Activated CD8-positive, alpha-beta T cell treated with anti-CD3 and anti-CD28 coated beads, Interleukin-2, amount 10 ng/mL, durations not matched to agents 7 days and 5 days (primary cell): ENCODE measurements around the gene ENAM. TPM values are rescaled to one million over a fixed set of nuclear protein-coding genes. Genes with fewer than 3 reads are reported as not detected.
A peak's percentile ranks its signal among the peaks of the same experiment; 100 is the strongest.
"Not testable (repeated sequence)": the region's sequence is repeated elsewhere in the genome, so short reads cannot be mapped to it uniquely, and the experiment has no call there.

ENCODE experiments used
- ATAC-seq: fragments of 150-1000 bp; cut with Tn5 transposase; one replicate; pipeline ENCODE4 v1.10.0; 2021; ENCODE audit warnings: moderate library complexity
- CTCF ChIA-PET: fragments of 350-600 bp; sonication (Branson Sonifier 250); formaldehyde crosslinking; loops from one replicate; lab custom pipeline; 2021; ENCODE audit warnings: antibody characterized with exemption; lab: Charles Lee
- POLR2A ChIA-PET: fragments of 350-600 bp; sonication (Branson Sonifier 250); formaldehyde crosslinking; loops from one replicate; lab custom pipeline; 2021; ENCODE audit warnings: antibody characterized with exemption; lab: Charles Lee
- DNase-seq: peaks from one replicate; pipeline ENCODE4 v3.0.0-alpha.2; 2020
- H3K27ac Mint-ChIP-seq: one replicate; pipeline ENCODE4 v1.8.0; 2021; ENCODE audit warnings: mild to moderate bottlenecking, mixed read lengths
- H3K27me3 Mint-ChIP-seq: one replicate; pipeline ENCODE4 v1.8.0; 2021; ENCODE audit warnings: low read depth, mixed read lengths
- H3K36me3 Mint-ChIP-seq: one replicate; pipeline ENCODE4 v1.8.0; 2021; ENCODE audit warnings: low read depth, mixed read lengths
- H3K4me1 Mint-ChIP-seq: one replicate; pipeline ENCODE4 v1.8.0; 2021; ENCODE audit warnings: low read depth, mixed read lengths
- H3K4me3 Mint-ChIP-seq: one replicate; pipeline ENCODE4 v1.8.0; 2021; ENCODE audit warnings: mild to moderate bottlenecking, mixed read lengths
- H3K9me3 Mint-ChIP-seq: one replicate; pipeline ENCODE4 v1.8.0; 2022; ENCODE audit warnings: mixed read lengths; ENCODE audit not compliant: insufficient read depth
- total RNA-seq, 2 experiments: library from RNA; stranded (reverse); gene quantifications; one replicate each; pipeline ENCODE4 v1.2.3, GENCODE V29; 2021

ENAM gene
- total RNA-seq, 2 experiments from 2014 or later, result not detected

GRCh38 chr4:70681704-70682103, 53.2 kb downstream of the ENAM start:
- ChIA-PET POLR2A (no interaction called here), CTCF (interaction anchor here (0.7 to 1.9 kb wide), 4 partner anchors 30 to 325 kb away, joined by 3 to 7 read pairs (median 4); no protein-coding TSS in a partner anchor)
- Mint-ChIP-seq H3K27ac (no peak overlapping the region), H3K27me3 (no peaks in the 10 kb centered on the region), H3K36me3 (peaks cover 10% of the 10 kb centered on the region), H3K9me3 (no peaks in the 10 kb centered on the region), H3K4me1 (peaks cover 42% of the 10 kb centered on the region), H3K4me3 (no peak overlapping the region)
- DNase-seq (no peak), ATAC-seq (no peak)

GRCh38 chr4:70682142-70682541, 53.6 kb downstream of the ENAM start:
- Mint-ChIP-seq H3K36me3 (peaks cover 10% of the 10 kb centered on the region), H3K4me1 (peaks cover 38% of the 10 kb centered on the region)
- H3K27ac Mint-ChIP-seq, ATAC-seq, H3K27me3 Mint-ChIP-seq, POLR2A ChIA-PET, DNase-seq, H3K4me3 Mint-ChIP-seq, H3K9me3 Mint-ChIP-seq: not testable (repeated sequence)
- CTCF ChIA-PET, result interaction anchor here (1.9 kb wide), 1 partner anchor 30 kb away, joined by 7 read pairs; no protein-coding TSS in a partner anchor

- ChIA-PET POLR2A (interaction anchor here (0.7 to 3.5 kb wide), 4 partner anchors 8 to 306 kb away, joined by 3 to 34 read pairs (median 3); partner anchors contain the start of gene DCK), CTCF (interaction anchor here (0.8 to 3.6 kb wide), 10 partner anchors 9 to 264 kb away, joined by 3 to 51 read pairs (median 5); no protein-coding TSS in a partner anchor)
- DNase-seq (peak; percentile 29), ATAC-seq (no peak)
- Mint-ChIP-seq H3K27me3 (no peaks in the 10 kb centered on the region), H3K9me3 (no peaks in the 10 kb centered on the region), H3K4me3 (peak overlapping the region; percentile 97), H3K4me1 (peaks cover 30% of the 10 kb centered on the region), H3K36me3 (peaks cover 29% of the 10 kb centered on the region), H3K27ac (peak overlapping the region; percentile 92)
Observed at GRCh38 chr4:70687392-70687791, 58.8 kb downstream of the ENAM start.

GRCh38 chr4:70687821-70688794, 59.6 kb downstream of the ENAM start, which contains the start of gene UTP3:
Gene UTP3 (plus strand): TSS chr4:70688532. CDS start chr4:70688678, 146 bp downstream.
- peaks cover 30% of the 10 kb centered on the region for H3K36me3 Mint-ChIP-seq
- no peaks in the 10 kb centered on the region for H3K9me3 Mint-ChIP-seq

GRCh38 chr4:70688795-70689231, 60.3 kb downstream of the ENAM start:
- Mint-ChIP-seq H3K4me1 (peaks cover 33% of the 10 kb centered on the region), H3K9me3 (no peaks in the 10 kb centered on the region), H3K4me3 (peak overlapping the region; percentile 97), H3K27me3 (no peaks in the 10 kb centered on the region), H3K36me3 (peaks cover 33% of the 10 kb centered on the region), H3K27ac (peak overlapping the region; percentile 92)
- DNase-seq (no peak), ATAC-seq (peak; percentile 28)
- CTCF ChIA-PET, result interaction anchor here (0.8 to 6.3 kb wide), 15 partner anchors 10 to 320 kb away, joined by 3 to 63 read pairs (median 4); partner anchors contain the start of gene MOB1B
- POLR2A ChIA-PET, result interaction anchor here (1.1 to 3.5 kb wide), 4 partner anchors 11 to 150 kb away, joined by 3 to 34 read pairs (median 6); partner anchors contain the start of gene GRSF1

More at GRCh38 chr4:70687821-70688794, 59.6 kb downstream of the ENAM start, which contains the start of gene UTP3:
- Mint-ChIP-seq H3K4me1 (peaks cover 30% of the 10 kb centered on the region), H3K4me3 (peak within 1 kb of the TSS; percentile 97), H3K27me3 (no peaks in the 10 kb centered on the region), H3K27ac (peak within 1 kb of the TSS; percentile 92)
- CTCF ChIA-PET, result interaction anchor here (0.8 to 6.3 kb wide), 20 partner anchors 10 to 316 kb away, joined by 3 to 63 read pairs (median 4); partner anchors contain the start of gene MOB1B
- DNase-seq, result peak; percentile 95
- ATAC-seq, result peak; percentile 94
- POLR2A ChIA-PET, result interaction anchor here (0.8 to 3.5 kb wide), 5 partner anchors 10 to 305 kb away, joined by 3 to 34 read pairs (median 3); partner anchors contain the start of gene DCK

GRCh38 chr4:70691661-70692060, 63.1 kb downstream of the ENAM start:
- ChIA-PET POLR2A (no interaction called here), CTCF (interaction anchor here (1.3 to 6.3 kb wide), 2 partner anchors 12 to 40 kb away, joined by 4 to 63 read pairs; no protein-coding TSS in a partner anchor)
- no peak for DNase-seq
- Mint-ChIP-seq H3K36me3 (peaks cover 33% of the 10 kb centered on the region), H3K4me3 (peak overlapping the region; percentile 23), H3K27me3 (no peaks in the 10 kb centered on the region), H3K27ac (peak overlapping the region; percentile 1), H3K9me3 (no peaks in the 10 kb centered on the region), H3K4me1 (peaks cover 33% of the 10 kb centered on the region)
- no peak for ATAC-seq

- POLR2A ChIA-PET, H3K27me3 Mint-ChIP-seq, CTCF ChIA-PET, H3K9me3 Mint-ChIP-seq, ATAC-seq, H3K27ac Mint-ChIP-seq, DNase-seq, H3K4me3 Mint-ChIP-seq: not testable (repeated sequence)
- Mint-ChIP-seq H3K36me3 (peaks cover 22% of the 10 kb centered on the region), H3K4me1 (peaks cover 21% of the 10 kb centered on the region)
Observed at GRCh38 chr4:70694633-70695032, 66.1 kb downstream of the ENAM start.

Other genes with a start within 250 kb of the ENAM start
- gene SMR3B, start 245.6 kb upstream of the ENAM start, total RNA-seq, result not detected
- gene OPRPN, start 230.8 kb upstream of the ENAM start, total RNA-seq, result not detected
- not detected for gene MUC7, start 156.5 kb upstream of the ENAM start, total RNA-seq
- not detected for gene AMTN, start 110.2 kb upstream of the ENAM start, total RNA-seq
- gene AMBN, start 36.5 kb upstream of the ENAM start, total RNA-seq, result not detected
- not detected for gene JCHAIN, start 37.8 kb downstream of the ENAM start, total RNA-seq
- 10 to 100 TPM; 38.7 to 39.2 TPM for gene UTP3, start 59.8 kb downstream of the ENAM start, total RNA-seq
- gene RUFY3, start 93.2 kb downstream of the ENAM start, total RNA-seq, result 10 to 100 TPM; 35.1 to 43.2 TPM
- gene GRSF1, start 211.1 kb downstream of the ENAM start, total RNA-seq, result 10 to 100 TPM; 67.9 to 69.2 TPM